Stimulated activated CD8-positive, alpha-beta memory T cell treated with anti-CD3 and anti-CD28 coated beads, Interleukin-4, amount 100 ng/mL, for 48 hours (primary cell): ENCODE measurements around the gene RASSF7.
"Not testable (repeated sequence)": the region's sequence is repeated elsewhere in the genome, so short reads cannot be mapped to it uniquely, and the experiment has no call there.

Experiments
- DNase-seq: peaks from one replicate; pipeline ENCODE4 v3.0.0-alpha.2; 2020

The RASSF7 gene

GRCh38 chr11:567629-568292, 7.0 kb downstream of the RASSF7 start:
- DNase-seq = no peak

- DNase-seq = peak; percentile 94
These were observed 7.8 kb downstream of the RASSF7 start for GRCh38 chr11:568306-569157.

GRCh38 chr11:569158-569885, 8.6 kb downstream of the RASSF7 start:
- no peak for DNase-seq

- DNase-seq = no peak
These were observed 11.0 kb downstream of the RASSF7 start for GRCh38 chr11:571802-572185.

GRCh38 chr11:573146-573759, 12.5 kb downstream of the RASSF7 start:
- DNase-seq = no peak

GRCh38 chr11:574031-574570, 13.3 kb downstream of the RASSF7 start:
- DNase-seq = not testable (repeated sequence)

- DNase-seq = peak; percentile 50
These were observed 14.0 kb downstream of the RASSF7 start for GRCh38 chr11:574632-575312.

GRCh38 chr11:575313-575995, 14.7 kb downstream of the RASSF7 start:
- no peak for DNase-seq

GRCh38 chr11:575996-576768, 15.4 kb downstream of the RASSF7 start, which contains the start of gene PHRF1:
Gene PHRF1 (plus strand): TSS chr11:576470. CDS start chr11:581513, 5,043 bp downstream.
- peak; percentile 95 for DNase-seq

GRCh38 chr11:576811-577610, 16.2 kb downstream of the RASSF7 start:
- DNase-seq = no peak

- DNase-seq = no peak
These were observed 16.8 kb downstream of the RASSF7 start for GRCh38 chr11:577611-577894.

GRCh38 chr11:578276-579035, 17.7 kb downstream of the RASSF7 start:
- no peak for DNase-seq

GRCh38 chr11:579830-580601, 19.2 kb downstream of the RASSF7 start:
- DNase-seq = no peak

GRCh38 chr11:581342-581741, 20.6 kb downstream of the RASSF7 start:
- no peak for DNase-seq

GRCh38 chr11:581752-582151, 21.0 kb downstream of the RASSF7 start:
- DNase-seq = no peak

GRCh38 chr11:584287-584686, 23.5 kb downstream of the RASSF7 start:
- no peak for DNase-seq

GRCh38 chr11:586376-587316, 25.9 kb downstream of the RASSF7 start:
- DNase-seq = no peak
